ENCODE data around the gene TCERG1L.

The TCERG1L gene

GRCh38 chr10:131198843-131199242 lies 112.7 kb downstream of the TCERG1L start:
- H3K9ac ChIP-seq, result no peak overlapping the region
- no peak overlapping the region for H2AFZ ChIP-seq
- no peaks in the 10 kb centered on the region for H3K4me1 ChIP-seq
- TF ChIP-seq CTCF (IDR thresholded peaks at IDR 0.05), result no peak
- no peak overlapping the region for H3K4me2 ChIP-seq (ENCODE audit: low read length)
- H3K27ac ChIP-seq, result no peak overlapping the region
- no peaks in the 10 kb centered on the region for H3K36me3 ChIP-seq (ENCODE audit: control insufficient read depth, insufficient read depth, low read length)
- no peaks in the 10 kb centered on the region for H3K79me2 ChIP-seq
- no peaks in the 10 kb centered on the region for H3K27me3 ChIP-seq (ENCODE audit: control insufficient read depth, insufficient read depth, low read length)
- H3K9me3 ChIP-seq (ENCODE audit: control insufficient read depth, low read length), result no peaks in the 10 kb centered on the region
- no peak overlapping the region for H3K4me3 ChIP-seq (ENCODE audit: low read depth, low read length)

- no peak overlapping the region for H2AFZ ChIP-seq
- no peak for TF ChIP-seq CTCF (IDR thresholded peaks at IDR 0.05)
- no peak overlapping the region for H3K9ac ChIP-seq
- no peak overlapping the region for H3K4me2 ChIP-seq (ENCODE audit: low read length)
- no peaks in the 10 kb centered on the region for H3K4me1 ChIP-seq
- no peaks in the 10 kb centered on the region for H3K9me3 ChIP-seq (ENCODE audit: control insufficient read depth, low read length)
- H3K4me3 ChIP-seq (ENCODE audit: low read depth, low read length), result no peak overlapping the region
- no peaks in the 10 kb centered on the region for H3K36me3 ChIP-seq (ENCODE audit: control insufficient read depth, insufficient read depth, low read length)
- no peak overlapping the region for H3K27ac ChIP-seq
- no peaks in the 10 kb centered on the region for H3K79me2 ChIP-seq
- H3K27me3 ChIP-seq (ENCODE audit: control insufficient read depth, insufficient read depth, low read length), result no peaks in the 10 kb centered on the region
These were observed 113.1 kb downstream of the TCERG1L start for GRCh38 chr10:131198401-131198800.

- TF ChIP-seq CTCF (IDR thresholded peaks at IDR 0.05), result no peak
- H3K27me3 ChIP-seq (ENCODE audit: control insufficient read depth, insufficient read depth, low read length), result no peaks in the 10 kb centered on the region
- no peaks in the 10 kb centered on the region for H3K9me3 ChIP-seq (ENCODE audit: control insufficient read depth, low read length)
- H3K4me1 ChIP-seq, result no peaks in the 10 kb centered on the region
- no peak overlapping the region for H3K4me3 ChIP-seq (ENCODE audit: low read depth, low read length)
- no peak overlapping the region for H3K9ac ChIP-seq
- no peak overlapping the region for H3K4me2 ChIP-seq (ENCODE audit: low read length)
- H2AFZ ChIP-seq, result no peak overlapping the region
- H3K36me3 ChIP-seq (ENCODE audit: control insufficient read depth, insufficient read depth, low read length), result no peaks in the 10 kb centered on the region
- no peak overlapping the region for H3K27ac ChIP-seq
- H3K79me2 ChIP-seq, result no peaks in the 10 kb centered on the region
These were observed 115.2 kb downstream of the TCERG1L start for GRCh38 chr10:131196176-131196885.

GRCh38 chr10:131195558-131196159 lies 115.9 kb downstream of the TCERG1L start:
- H2AFZ ChIP-seq, result no peak overlapping the region
- no peaks in the 10 kb centered on the region for H3K79me2 ChIP-seq
- H3K9ac ChIP-seq, result no peak overlapping the region
- no peaks in the 10 kb centered on the region for H3K4me1 ChIP-seq
- no peaks in the 10 kb centered on the region for H3K36me3 ChIP-seq (ENCODE audit: control insufficient read depth, insufficient read depth, low read length)
- H3K27ac ChIP-seq, result no peak overlapping the region
- H3K4me3 ChIP-seq (ENCODE audit: low read depth, low read length), result no peak overlapping the region
- no peaks in the 10 kb centered on the region for H3K9me3 ChIP-seq (ENCODE audit: control insufficient read depth, low read length)
- H3K4me2 ChIP-seq (ENCODE audit: low read length), result no peak overlapping the region
- no peaks in the 10 kb centered on the region for H3K27me3 ChIP-seq (ENCODE audit: control insufficient read depth, insufficient read depth, low read length)
- TF ChIP-seq CTCF (IDR thresholded peaks at IDR 0.05), result no peak

- TF ChIP-seq CTCF (IDR thresholded peaks at IDR 0.05), result no peak
- no peaks in the 10 kb centered on the region for H3K36me3 ChIP-seq (ENCODE audit: control insufficient read depth, insufficient read depth, low read length)
- H2AFZ ChIP-seq, result no peak overlapping the region
- H3K79me2 ChIP-seq, result no peaks in the 10 kb centered on the region
- no peak overlapping the region for H3K9ac ChIP-seq
- H3K4me3 ChIP-seq (ENCODE audit: low read depth, low read length), result no peak overlapping the region
- H3K27me3 ChIP-seq (ENCODE audit: control insufficient read depth, insufficient read depth, low read length), result no peaks in the 10 kb centered on the region
- H3K4me2 ChIP-seq (ENCODE audit: low read length), result no peak overlapping the region
- H3K9me3 ChIP-seq (ENCODE audit: control insufficient read depth, low read length), result no peaks in the 10 kb centered on the region
- no peak overlapping the region for H3K27ac ChIP-seq
- H3K4me1 ChIP-seq, result no peaks in the 10 kb centered on the region
These were observed 116.4 kb downstream of the TCERG1L start for GRCh38 chr10:131195116-131195515.
